ENCODE results near the gene TRIM66. TPM values are rescaled to one million over a fixed set of nuclear protein-coding genes. Genes with fewer than 3 reads are reported as not detected.

The TRIM66 gene
- total and polyA plus RNA-seq, 2 donors (not counting 3 experiments of a cell fraction or from before 2014, with no cell fraction given) = 5.5 to 11.7 TPM

DNA sequence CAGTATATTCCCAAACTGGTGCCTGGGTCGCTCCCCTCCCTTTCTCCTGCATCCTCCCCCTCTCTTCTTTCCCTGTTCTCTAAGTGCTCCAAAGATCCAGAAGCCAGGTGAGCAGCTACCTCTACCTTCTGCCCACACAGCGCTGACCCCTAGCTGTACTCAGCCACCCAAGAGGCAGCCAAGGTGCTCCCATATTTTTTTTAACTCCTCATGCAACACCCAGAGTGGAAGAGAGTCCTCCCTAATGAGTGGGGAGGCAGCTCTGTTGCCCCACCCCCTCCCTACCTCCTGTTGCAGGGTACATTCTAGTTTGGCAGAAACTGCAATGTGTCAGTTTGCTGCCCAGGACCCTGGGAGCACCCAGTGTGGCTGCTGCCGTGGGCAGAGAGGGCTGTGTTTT, 40.3 kb upstream of the TRIM66 start:
- no peak overlapping the region for H3K9ac ChIP-seq (replicated peaks; ENCODE audit: extremely low read depth, insufficient read depth, low read length)
- FAIRE-seq = no peak
- TF ChIP-seq GATA2 (IDR thresholded peaks at IDR 0.05; ENCODE audit: insufficient read depth, insufficient read length, low read depth, low read length) (no peak), POLR2AphosphoS5 (IDR thresholded peaks at IDR 0.05; ENCODE audit: insufficient read depth, low read depth, low read length) (no peak), JUN (IDR thresholded peaks at IDR 0.05; ENCODE audit: borderline replicate concordance, insufficient read depth, insufficient read length, low read depth) (no peak), EZH2 (IDR thresholded peaks at IDR 0.05; ENCODE audit: borderline replicate concordance, low read depth, low read length, severe bottlenecking) (no peak), MYC (IDR thresholded peaks at IDR 0.05; ENCODE audit: low read depth, low read length) (no peak), POLR2A (IDR thresholded peaks at IDR 0.05; ENCODE audit: low read depth, low read length) (no peak), FOS (IDR thresholded peaks at IDR 0.05; ENCODE audit: borderline replicate concordance, insufficient read depth, low read length) (no peak)
- TF ChIP-seq, protein P1, sequence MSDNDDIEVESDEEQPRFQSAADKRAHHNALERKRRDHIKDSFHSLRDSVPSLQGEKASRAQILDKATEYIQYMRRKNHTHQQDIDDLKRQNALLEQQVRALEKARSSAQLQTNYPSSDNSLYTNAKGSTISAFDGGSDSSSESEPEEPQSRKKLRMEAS (IDR thresholded peaks at IDR 0.05; ENCODE audit: insufficient read depth, insufficient read length) = no peak
- TF ChIP-seq, protein P2, sequence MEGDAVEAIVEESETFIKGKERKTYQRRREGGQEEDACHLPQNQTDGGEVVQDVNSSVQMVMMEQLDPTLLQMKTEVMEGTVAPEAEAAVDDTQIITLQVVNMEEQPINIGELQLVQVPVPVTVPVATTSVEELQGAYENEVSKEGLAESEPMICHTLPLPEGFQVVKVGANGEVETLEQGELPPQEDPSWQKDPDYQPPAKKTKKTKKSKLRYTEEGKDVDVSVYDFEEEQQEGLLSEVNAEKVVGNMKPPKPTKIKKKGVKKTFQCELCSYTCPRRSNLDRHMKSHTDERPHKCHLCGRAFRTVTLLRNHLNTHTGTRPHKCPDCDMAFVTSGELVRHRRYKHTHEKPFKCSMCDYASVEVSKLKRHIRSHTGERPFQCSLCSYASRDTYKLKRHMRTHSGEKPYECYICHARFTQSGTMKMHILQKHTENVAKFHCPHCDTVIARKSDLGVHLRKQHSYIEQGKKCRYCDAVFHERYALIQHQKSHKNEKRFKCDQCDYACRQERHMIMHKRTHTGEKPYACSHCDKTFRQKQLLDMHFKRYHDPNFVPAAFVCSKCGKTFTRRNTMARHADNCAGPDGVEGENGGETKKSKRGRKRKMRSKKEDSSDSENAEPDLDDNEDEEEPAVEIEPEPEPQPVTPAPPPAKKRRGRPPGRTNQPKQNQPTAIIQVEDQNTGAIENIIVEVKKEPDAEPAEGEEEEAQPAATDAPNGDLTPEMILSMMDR (IDR thresholded peaks at IDR 0.05; ENCODE audit: extremely low read depth in 1 of 2, insufficient read depth in 1 of 2, low read depth in 1 of 2, low read length in 2 of 2) = no peak
- no peak overlapping the region for H3K4me3 ChIP-seq (replicated peaks in 1 of 3; ENCODE audit: insufficient read depth in 1 of 3, low read depth in 1 of 3, low read length in 3 of 3)
- H2AFZ ChIP-seq (ENCODE audit: low read depth, low read length) = no peak overlapping the region
- H3K9me3 ChIP-seq (replicated peaks; ENCODE audit: control insufficient read depth, insufficient read depth, low read length) = no peaks in the 10 kb centered on the region
- BruUV-seq (replicated peaks) = no TSS peak
- peaks cover 31% of the 10 kb centered on the region for H3K4me1 ChIP-seq (ENCODE audit: control insufficient read depth, extremely low read depth, insufficient read depth, low read length)
- no peak for DNase-seq (ENCODE audit: low read depth, low spot score)
- H3K4me2 ChIP-seq (ENCODE audit: insufficient read depth, low read length) = no peak overlapping the region
- no peak overlapping the region for H3K27ac ChIP-seq (ENCODE audit: insufficient read depth, low read depth, low read length)
- no peaks in the 10 kb centered on the region for H3K36me3 ChIP-seq (ENCODE audit: control insufficient read depth in 2 of 2, extremely low read depth in 1 of 2, insufficient read depth in 2 of 2, low read length in 2 of 2)
- H3K79me2 ChIP-seq (ENCODE audit: control insufficient read depth, insufficient read depth, low read length) = no peaks in the 10 kb centered on the region
- POLR2A ChIA-PET = no interaction called here
- H4K20me1 ChIP-seq (replicated peaks; ENCODE audit: control insufficient read depth, extremely low read depth, insufficient read depth, low read length) = no peaks in the 10 kb centered on the region
- intact Hi-C loops (cut with micrococcal nuclease) (no loop called here), dilution Hi-C loops (cut with MboI; ENCODE audit: extremely low pct_ligation_motif_present, low sequenced_read_pairs) (no loop called here)
- no peaks in the 10 kb centered on the region for H3K9me1 ChIP-seq (replicated peaks; ENCODE audit: control insufficient read depth, extremely low read depth, insufficient read depth, low read length)
- CTCF ChIA-PET = no interaction called here
- no peaks in the 10 kb centered on the region for H3K27me3 ChIP-seq (ENCODE audit: control insufficient read depth in 2 of 2, insufficient read depth in 2 of 2, low read length in 2 of 2)

Data from endothelial cell of umbilical vein (primary cell).